HCT116 (cell line): ENCODE data around the gene EXD3. TPM values are rescaled to one million over a fixed set of nuclear protein-coding genes. Genes with fewer than 3 reads are reported as not detected.

Experiments
- ATAC-seq: fragments of 200-7000 bp; cut with Tn5 transposase; 2 replicates; pipeline ENCODE4 v1.9.1; 2020; ENCODE audit warnings: mild to moderate bottlenecking, moderate library complexity
- BruUV-seq: library from RNA; stranded (reverse); fragments of 400-500 nt; replicated peaks from 2 replicates; lab custom pipeline; 2021; lab: Mats Ljungman, UMichigan
- CTCF ChIA-PET: fragments of 300-600 bp; sonication (Branson Sonifier 250); formaldehyde crosslinking; loops from one replicate; lab custom pipeline; 2021; ENCODE audit warnings: antibody characterized with exemption; lab: Charles Lee
- POLR2A ChIA-PET: fragments of 300-600, 350-600 bp; sonication (Branson Sonifier 250); formaldehyde crosslinking; loops from one replicate; lab custom pipeline; 2021; ENCODE audit warnings: antibody characterized with exemption; lab: Charles Lee
- RAD21 ChIA-PET, 2 experiments: fragments of 300-600 bp; sonication (Branson Sonifier 250); formaldehyde crosslinking; loops; one replicate each; lab custom pipeline; 2023; ENCODE audit warnings: low total read pairs in 2 of 2; ENCODE audit not compliant: uncharacterized antibody in 2 of 2, unreplicated experiment in 2 of 2, low non-redundant PET in 1 of 2; lab: Charles Lee
- DNase-seq: peaks from one replicate; pipeline ENCODE4 v3.0.0-alpha.2; 2010; ENCODE audit warnings: low read depth, low spot score
- H2AFZ ChIP-seq: fragments of 200-600 bp; shearing (Covaris generic), sonication (generic); 2 replicates; pipeline ENCODE4 v1.6.1; 2017; ENCODE audit warnings: low read depth, mixed run types, mixed read lengths, antibody characterized with exemption, low read length; ENCODE audit not compliant: poor library complexity, severe bottlenecking
- H3K27ac ChIP-seq: 2 replicates; pipeline ENCODE4 v1.5.1; 2012; ENCODE audit warnings: low read depth, low read length
- H3K27me3 ChIP-seq: fragments of 200-600 bp; sonication (generic); 2 replicates; pipeline ENCODE4 v1.6.1; 2016; ENCODE audit warnings: mixed run types, low read length, mixed read lengths; ENCODE audit not compliant: insufficient read depth
- H3K36me3 ChIP-seq, 2 experiments: fragments of 200-500 bp in 1 of 2; fragments of 200-600 bp in 1 of 2; sonication (Bioruptor generic) in 1 of 2; sonication (generic) in 1 of 2; 2 replicates each; pipeline versions ENCODE4 v1.5.1 to v1.6.1; 2014 to 2016; ENCODE audit warnings: low read length in 2 of 2, inconsistent platforms in 1 of 2, mixed read lengths in 1 of 2, mixed run types in 1 of 2; ENCODE audit not compliant: insufficient read depth in 2 of 2, control insufficient read depth in 1 of 2
- H3K4me1 ChIP-seq, 2 experiments: fragments of 200-600 bp in 1 of 2; sonication (generic) in 1 of 2; 2 replicates each; pipeline versions ENCODE4 v1.5.1 to v1.6.1; 2012 to 2017; ENCODE audit warnings: low read length in 2 of 2, inconsistent platforms in 1 of 2, mild to moderate bottlenecking in 1 of 2, mixed read lengths in 1 of 2, mixed run types in 1 of 2, moderate library complexity in 1 of 2; ENCODE audit not compliant: insufficient read depth in 2 of 2, control insufficient read depth in 1 of 2
- H3K4me2 ChIP-seq: fragments of 200-600 bp; sonication (generic); 2 replicates; pipeline ENCODE4 v1.6.1; 2017; ENCODE audit warnings: mixed run types, low read length, mixed read lengths
- H3K4me3 ChIP-seq, 2 experiments: fragments of 200-600 bp in 1 of 2; sonication (generic) in 1 of 2; replicated peaks in 1 of 2; 2 replicates each; pipeline ENCODE4 v1.5.1; 2011 to 2016; ENCODE audit warnings: low read length in 2 of 2, control low read depth in 1 of 2, low read depth in 1 of 2, mild to moderate bottlenecking in 1 of 2, mixed read lengths in 1 of 2, mixed run types in 1 of 2
- H3K79me2 ChIP-seq: fragments of 200-600 bp; sonication (generic); 2 replicates; pipeline ENCODE4 v1.6.1; 2017; ENCODE audit warnings: mild to moderate bottlenecking, mixed run types, low read length, moderate library complexity, mixed read lengths; ENCODE audit not compliant: insufficient read depth
- H3K9ac ChIP-seq: fragments of 200-600 bp; sonication (generic); 2 replicates; pipeline ENCODE4 v1.6.1; 2016; ENCODE audit warnings: low read length, mixed read lengths
- H3K9me2 ChIP-seq: fragments of 200-600 bp; sonication (generic), shearing (Covaris generic); 2 replicates; pipeline ENCODE4 v1.6.1; 2017; ENCODE audit warnings: mixed run types, mild to moderate bottlenecking, moderate library complexity; ENCODE audit not compliant: insufficient read depth
- H3K9me3 ChIP-seq, 2 experiments: fragments of 200-500 bp in 1 of 2; fragments of 200-600 bp in 1 of 2; sonication (Bioruptor generic) in 1 of 2; sonication (generic) in 1 of 2; 2 replicates each; pipeline ENCODE4 v1.6.1; 2014 to 2017; ENCODE audit warnings: low read length in 2 of 2, mixed read lengths in 2 of 2, inconsistent platforms in 1 of 2, low read depth in 1 of 2, mild to moderate bottlenecking in 1 of 2, mixed run types in 1 of 2, moderate library complexity in 1 of 2; ENCODE audit not compliant: control insufficient read depth in 1 of 2, insufficient read depth in 1 of 2
- H4K20me1 ChIP-seq: fragments of 200-600 bp; sonication (generic), shearing (Covaris generic); 2 replicates; pipeline ENCODE4 v1.6.1; 2017; ENCODE audit warnings: mixed run types, mild to moderate bottlenecking, moderate library complexity; ENCODE audit not compliant: insufficient read depth
- ELF1 ChIP-seq: IDR thresholded peaks from 2 replicates; pipeline ENCODE4 v1.6.1; 2012; ENCODE audit warnings: low read depth, borderline replicate concordance
- EZH2phosphoT487 ChIP-seq: fragments of 200-600 bp; IDR thresholded peaks from 2 replicates; pipeline ENCODE4 v1.6.1; 2018; ENCODE audit warnings: antibody characterized with exemption, borderline replicate concordance
- JUND ChIP-seq: IDR thresholded peaks from 2 replicates; pipeline ENCODE4 v1.6.1; 2012
- POLR2A ChIP-seq: IDR thresholded peaks from 2 replicates; pipeline ENCODE4 v1.7.0; 2011; ENCODE audit warnings: borderline replicate concordance; ENCODE audit not compliant: insufficient read depth, insufficient read length; ENCODE audit errors: extremely low read depth
- POLR2AphosphoS5 ChIP-seq: IDR thresholded peaks from 2 replicates; pipeline ENCODE4 v1.6.1; 2011; ENCODE audit warnings: mild to moderate bottlenecking, low read depth, low read length, moderate library complexity
- SIN3A ChIP-seq: IDR thresholded peaks from 2 replicates; pipeline ENCODE4 v1.6.1; 2012; ENCODE audit warnings: low read depth
- SP1 ChIP-seq: IDR thresholded peaks from 2 replicates; pipeline ENCODE4 v1.6.1; 2012; ENCODE audit warnings: low read depth
- TCF7L2 ChIP-seq: IDR thresholded peaks from 2 replicates; pipeline ENCODE4 v1.7.0; 2011; ENCODE audit warnings: borderline replicate concordance, inconsistent platforms; ENCODE audit not compliant: insufficient read depth, insufficient read length; ENCODE audit errors: extremely low read depth
- ZFX ChIP-seq: fragments of 450-650 bp; IDR thresholded peaks from 2 replicates; pipeline ENCODE4 v1.6.1; 2017
- ZNF274 ChIP-seq: fragments of 200-500 bp; sonication (Bioruptor generic); IDR thresholded peaks from 2 replicates; pipeline ENCODE4 v1.6.1; 2014; ENCODE audit warnings: mild to moderate bottlenecking, low read depth, low read length, inconsistent platforms
- intact Hi-C: fragments of 100-400 bp; cut with micrococcal nuclease; formaldehyde crosslinking; loops from 2 replicates; pipeline ENCODE4 v1.10.0; 2022
- total RNA-seq: library from RNA; stranded (reverse); gene quantifications from one replicate; pipeline ENCODE4 v1.2.1, GENCODE V29; 2021; ENCODE audit not compliant: unreplicated experiment
- TF ChIP-seq, protein P1 (sequence below), 3 experiments: fragments of 200-600 bp in 1 of 3; sonication (generic) in 1 of 3; IDR thresholded peaks in 2 of 3; conservative IDR thresholded peaks in 1 of 3; 2 replicates each; pipeline ENCODE4 v1.5.1; 2012 to 2017; ENCODE audit warnings: low read depth in 2 of 3, low read length in 2 of 3, antibody characterized with exemption in 1 of 3, borderline replicate concordance in 1 of 3, control low read depth in 1 of 3, mild to moderate bottlenecking in 1 of 3, mixed read lengths in 1 of 3, mixed run types in 1 of 3, moderate library complexity in 1 of 3; ENCODE audit not compliant: insufficient read depth in 1 of 3
- TF ChIP-seq, protein P2 (sequence below): IDR thresholded peaks from 2 replicates; pipeline ENCODE4 v1.6.1; 2011; ENCODE audit warnings: mild to moderate bottlenecking, low read length, moderate library complexity; ENCODE audit not compliant: insufficient replicate concordance; ENCODE audit errors: extremely low read depth

Gene EXD3
- total RNA-seq, 1 experiment from 2014 or later, result 25.4 TPM

DNA sequence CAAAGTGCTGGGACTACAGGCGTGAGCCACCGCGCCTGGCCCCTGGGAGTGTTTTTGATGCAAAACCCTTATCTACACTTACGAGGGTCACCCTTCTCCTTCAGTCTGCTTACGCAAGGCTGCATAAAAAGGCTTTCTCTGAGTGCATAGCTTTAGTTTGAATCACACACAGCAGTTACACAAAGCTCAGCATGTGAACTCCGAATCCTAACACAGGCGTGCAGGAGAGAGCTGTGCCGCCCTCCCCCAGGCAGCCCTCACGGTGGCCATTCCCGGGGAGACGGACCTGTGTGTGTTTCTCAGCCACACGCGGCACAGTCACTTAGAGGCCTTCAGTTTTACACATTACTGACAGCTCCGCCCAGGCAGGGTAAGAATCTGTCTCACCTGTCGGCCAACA is 26.7 kb downstream of the EXD3 start (continued):
- TF ChIP-seq TCF7L2, result no peak

DNA sequence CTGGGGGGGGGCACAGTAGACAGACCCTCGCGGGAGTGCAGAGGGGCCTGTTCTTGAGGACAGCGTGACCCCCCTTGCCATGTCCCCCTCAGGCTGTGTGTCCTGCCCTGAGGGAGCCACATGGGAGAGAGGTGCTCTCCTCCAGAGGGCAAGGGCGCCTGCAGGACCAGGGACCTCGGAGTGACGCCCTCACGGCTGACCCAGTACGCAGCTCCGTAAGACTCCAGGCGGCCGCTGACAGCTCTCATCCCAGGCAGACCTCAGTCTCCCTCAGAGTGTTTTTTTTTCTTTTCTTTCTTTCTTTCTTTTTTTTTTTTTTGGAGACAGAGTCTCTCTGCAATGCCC is 27.3 kb downstream of the EXD3 start:
- Histone ChIP-seq H3K9me2 (no peaks in the 10 kb centered on the region), H3K9me3 (no peaks in the 10 kb centered on the region), H3K27ac (no peak overlapping the region), H4K20me1 (no peaks in the 10 kb centered on the region), H3K4me1 (peaks cover 0 to 8% of the 10 kb centered on the region in 2 experiments; a peak in 2 of 4 replicates), H3K36me3 (no peaks in the 10 kb centered on the region), H3K79me2 (no peaks in the 10 kb centered on the region), H3K27me3 (no peaks in the 10 kb centered on the region), H2AFZ (no peak overlapping the region), H3K4me3 (no peak overlapping the region), H3K9ac (no peak overlapping the region)
- ATAC-seq (no peak), DNase-seq (no peak)
- intact Hi-C loops, result no loop called here
- RAD21 ChIA-PET, result no interaction called here
- CTCF ChIA-PET, result no interaction called here
- POLR2A ChIA-PET, result no interaction called here
- TF ChIP-seq JUND, result no peak
- no peak for TF ChIP-seq ZFX
- no peak for TF ChIP-seq TCF7L2
- TF ChIP-seq EZH2phosphoT487, result no peak
- TF ChIP-seq, all 23 proteins: peak for 0
- BruUV-seq, result no TSS peak
- no peak overlapping the region for H3K4me2 ChIP-seq

DNA sequence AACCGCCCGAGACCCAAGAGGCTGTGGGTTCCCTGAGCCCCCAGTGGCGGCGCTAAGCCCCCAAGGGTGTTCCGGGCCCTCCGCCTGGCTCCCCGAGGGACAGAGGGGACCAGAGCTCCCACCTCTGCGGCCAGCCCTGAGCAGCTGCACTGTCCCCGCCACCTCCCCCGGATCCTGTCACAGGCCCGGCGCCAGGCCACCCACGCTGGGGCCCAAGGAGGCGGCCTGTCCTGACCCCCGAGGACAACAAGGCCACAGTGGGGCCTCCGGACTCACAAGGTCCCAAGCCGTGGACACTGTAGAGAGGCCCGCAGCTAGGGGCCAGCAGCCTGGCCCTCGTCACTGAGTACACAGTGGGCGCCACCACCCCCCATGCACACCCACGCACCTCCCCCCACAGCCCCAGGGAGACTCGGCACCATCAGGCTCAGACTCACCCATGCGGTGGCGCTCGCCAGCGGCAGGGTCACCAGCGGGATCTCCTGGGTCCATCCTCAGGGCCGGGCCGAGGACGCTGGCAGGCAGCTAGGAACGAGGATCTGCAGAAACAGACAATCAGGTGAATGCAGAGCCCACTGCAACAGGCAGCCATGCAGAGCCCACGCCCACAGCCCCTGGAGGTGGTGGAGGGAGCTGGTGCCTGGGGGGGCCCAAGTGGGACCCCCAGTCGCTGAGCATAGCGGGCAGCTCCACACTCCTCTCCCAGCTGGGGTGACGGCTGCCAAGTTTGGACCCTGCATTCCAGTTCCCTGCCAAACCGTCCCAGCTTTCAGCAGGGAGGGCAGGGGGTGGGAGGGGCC is 27.9 kb downstream of the EXD3 start:
- H2AFZ ChIP-seq, result no peak overlapping the region
- H3K4me1 ChIP-seq, result peaks cover 0 to 8% of the 10 kb centered on the region in 2 experiments; a peak in 2 of 4 replicates
- H3K9ac ChIP-seq, result no peak overlapping the region
- no peaks in the 10 kb centered on the region for H4K20me1 ChIP-seq
- no peaks in the 10 kb centered on the region for H3K79me2 ChIP-seq
- ChIA-PET RAD21 (interaction anchor here in 1 of 2 experiments (0.6 kb wide), 1 partner anchor 56 kb away, joined by 3 read pairs; no protein-coding TSS in a partner anchor), POLR2A (no interaction called here), CTCF (no interaction called here)
- ATAC-seq, result no peak
- no peak overlapping the region for H3K4me3 ChIP-seq
- DNase-seq, result no peak
- H3K9me2 ChIP-seq, result no peaks in the 10 kb centered on the region
- no TSS peak for BruUV-seq
- no peaks in the 10 kb centered on the region for H3K36me3 ChIP-seq
- intact Hi-C loops, result no loop called here
- H3K4me2 ChIP-seq, result no peak overlapping the region
- no peaks in the 10 kb centered on the region for H3K9me3 ChIP-seq
- H3K27me3 ChIP-seq, result no peaks in the 10 kb centered on the region
- no peak overlapping the region for H3K27ac ChIP-seq
- TF ChIP-seq ELF1, result no peak
- TF ChIP-seq ZNF274, result no peak
- TF ChIP-seq TCF7L2, result no peak
- no peak for TF ChIP-seq POLR2AphosphoS5
- no peak for TF ChIP-seq JUND
- no peak for TF ChIP-seq SIN3A
- no peak for TF ChIP-seq ZFX
- TF ChIP-seq EZH2phosphoT487, result no peak
- no peak for TF ChIP-seq SP1
- TF ChIP-seq, protein P1, sequence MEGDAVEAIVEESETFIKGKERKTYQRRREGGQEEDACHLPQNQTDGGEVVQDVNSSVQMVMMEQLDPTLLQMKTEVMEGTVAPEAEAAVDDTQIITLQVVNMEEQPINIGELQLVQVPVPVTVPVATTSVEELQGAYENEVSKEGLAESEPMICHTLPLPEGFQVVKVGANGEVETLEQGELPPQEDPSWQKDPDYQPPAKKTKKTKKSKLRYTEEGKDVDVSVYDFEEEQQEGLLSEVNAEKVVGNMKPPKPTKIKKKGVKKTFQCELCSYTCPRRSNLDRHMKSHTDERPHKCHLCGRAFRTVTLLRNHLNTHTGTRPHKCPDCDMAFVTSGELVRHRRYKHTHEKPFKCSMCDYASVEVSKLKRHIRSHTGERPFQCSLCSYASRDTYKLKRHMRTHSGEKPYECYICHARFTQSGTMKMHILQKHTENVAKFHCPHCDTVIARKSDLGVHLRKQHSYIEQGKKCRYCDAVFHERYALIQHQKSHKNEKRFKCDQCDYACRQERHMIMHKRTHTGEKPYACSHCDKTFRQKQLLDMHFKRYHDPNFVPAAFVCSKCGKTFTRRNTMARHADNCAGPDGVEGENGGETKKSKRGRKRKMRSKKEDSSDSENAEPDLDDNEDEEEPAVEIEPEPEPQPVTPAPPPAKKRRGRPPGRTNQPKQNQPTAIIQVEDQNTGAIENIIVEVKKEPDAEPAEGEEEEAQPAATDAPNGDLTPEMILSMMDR (IDR thresholded peaks at IDR 0.05 in 2 of 3, conservative IDR thresholded peaks at IDR 0.05 in 1 of 3; ENCODE audit: borderline replicate concordance in 1 of 3, insufficient read depth in 1 of 3, low read depth in 2 of 3, low read length in 2 of 3), result no peak
- TF ChIP-seq POLR2A, result no peak
- TF ChIP-seq, protein P2, sequence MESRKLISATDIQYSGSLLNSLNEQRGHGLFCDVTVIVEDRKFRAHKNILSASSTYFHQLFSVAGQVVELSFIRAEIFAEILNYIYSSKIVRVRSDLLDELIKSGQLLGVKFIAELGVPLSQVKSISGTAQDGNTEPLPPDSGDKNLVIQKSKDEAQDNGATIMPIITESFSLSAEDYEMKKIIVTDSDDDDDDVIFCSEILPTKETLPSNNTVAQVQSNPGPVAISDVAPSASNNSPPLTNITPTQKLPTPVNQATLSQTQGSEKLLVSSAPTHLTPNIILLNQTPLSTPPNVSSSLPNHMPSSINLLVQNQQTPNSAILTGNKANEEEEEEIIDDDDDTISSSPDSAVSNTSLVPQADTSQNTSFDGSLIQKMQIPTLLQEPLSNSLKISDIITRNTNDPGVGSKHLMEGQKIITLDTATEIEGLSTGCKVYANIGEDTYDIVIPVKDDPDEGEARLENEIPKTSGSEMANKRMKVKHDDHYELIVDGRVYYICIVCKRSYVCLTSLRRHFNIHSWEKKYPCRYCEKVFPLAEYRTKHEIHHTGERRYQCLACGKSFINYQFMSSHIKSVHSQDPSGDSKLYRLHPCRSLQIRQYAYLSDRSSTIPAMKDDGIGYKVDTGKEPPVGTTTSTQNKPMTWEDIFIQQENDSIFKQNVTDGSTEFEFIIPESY, result no peak
